ENCODE results near the gene AJAP1. TPM values are rescaled to one million over a fixed set of nuclear protein-coding genes. Genes with fewer than 3 reads are reported as not detected.

AJAP1 gene
- total RNA-seq, 2 experiments from 2014 or later, result not detected

- ChIA-PET CTCF (no interaction called here), POLR2A (no interaction called here)
- Mint-ChIP-seq H3K4me3 (no peak overlapping the region), H3K9me3 (ENCODE audit: insufficient read depth) (no peaks in the 10 kb centered on the region), H3K27me3 (ENCODE audit: low read depth) (no peaks in the 10 kb centered on the region), H3K36me3 (ENCODE audit: low read depth) (no peaks in the 10 kb centered on the region), H3K27ac (no peak overlapping the region), H3K4me1 (ENCODE audit: low read depth) (no peaks in the 10 kb centered on the region)
- DNase-seq (no peak), ATAC-seq (no peak)
These were observed 32.8 kb upstream of the AJAP1 start for GRCh38 chr1:4621646-4622045.

DNA sequence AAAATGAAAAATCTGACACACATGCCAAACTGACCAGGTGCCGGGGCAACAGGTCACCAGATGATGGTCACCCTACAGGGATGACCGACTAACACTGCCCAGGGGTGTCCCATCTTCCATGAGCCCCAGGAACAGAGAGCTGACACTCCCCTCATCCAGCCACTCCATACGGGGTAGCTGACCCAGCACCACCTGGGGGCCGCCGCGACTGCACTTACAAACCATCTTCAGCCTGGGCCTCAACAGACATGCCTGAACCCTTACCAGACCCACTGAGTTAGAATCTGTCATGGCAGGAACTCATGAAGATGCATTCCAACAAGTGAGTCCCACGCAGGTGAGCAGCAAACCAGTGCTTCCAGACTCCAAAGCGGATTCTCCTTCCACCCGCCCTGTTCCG lies 31.6 kb upstream of the AJAP1 start:
- no peak overlapping the region for H3K4me3 Mint-ChIP-seq
- DNase-seq, result no peak
- CTCF ChIA-PET, result no interaction called here
- POLR2A ChIA-PET, result interaction anchor here (0.9 kb wide), 1 partner anchor 684 kb away, joined by 3 read pairs; no protein-coding TSS in a partner anchor
- H3K36me3 Mint-ChIP-seq (ENCODE audit: low read depth), result no peaks in the 10 kb centered on the region
- H3K4me1 Mint-ChIP-seq (ENCODE audit: low read depth), result no peaks in the 10 kb centered on the region
- H3K27ac Mint-ChIP-seq, result no peak overlapping the region
- no peaks in the 10 kb centered on the region for H3K9me3 Mint-ChIP-seq (ENCODE audit: insufficient read depth)
- no peak for ATAC-seq
- no peaks in the 10 kb centered on the region for H3K27me3 Mint-ChIP-seq (ENCODE audit: low read depth)

GRCh38 chr1:4624141-4624715 lies 30.2 kb upstream of the AJAP1 start:
- no peak for DNase-seq
- Mint-ChIP-seq H3K9me3 (ENCODE audit: insufficient read depth) (no peaks in the 10 kb centered on the region), H3K4me1 (ENCODE audit: low read depth) (no peaks in the 10 kb centered on the region), H3K36me3 (ENCODE audit: low read depth) (no peaks in the 10 kb centered on the region), H3K4me3 (no peak overlapping the region), H3K27ac (no peak overlapping the region), H3K27me3 (ENCODE audit: low read depth) (no peaks in the 10 kb centered on the region)
- CTCF ChIA-PET, result no interaction called here
- ATAC-seq, result no peak
- POLR2A ChIA-PET, result no interaction called here

- no peak for DNase-seq
- Mint-ChIP-seq H3K27ac (no peak overlapping the region), H3K4me3 (no peak overlapping the region), H3K9me3 (ENCODE audit: insufficient read depth) (no peaks in the 10 kb centered on the region), H3K27me3 (ENCODE audit: low read depth) (no peaks in the 10 kb centered on the region), H3K36me3 (ENCODE audit: low read depth) (no peaks in the 10 kb centered on the region), H3K4me1 (ENCODE audit: low read depth) (no peaks in the 10 kb centered on the region)
- no peak for ATAC-seq
- CTCF ChIA-PET, result interaction anchor here (1.0 kb wide), 1 partner anchor 40 kb away, joined by 3 read pairs; no protein-coding TSS in a partner anchor
- POLR2A ChIA-PET, result no interaction called here
These were observed 29.6 kb upstream of the AJAP1 start for GRCh38 chr1:4624801-4625200.

- Mint-ChIP-seq H3K36me3 (ENCODE audit: low read depth) (no peaks in the 10 kb centered on the region), H3K27me3 (ENCODE audit: low read depth) (no peaks in the 10 kb centered on the region), H3K4me3 (no peak overlapping the region), H3K9me3 (ENCODE audit: insufficient read depth) (no peaks in the 10 kb centered on the region), H3K27ac (no peak overlapping the region), H3K4me1 (ENCODE audit: low read depth) (no peaks in the 10 kb centered on the region)
- ChIA-PET CTCF (interaction anchor here (1.0 kb wide), 1 partner anchor 41 kb away, joined by 3 read pairs; no protein-coding TSS in a partner anchor), POLR2A (no interaction called here)
- DNase-seq, result no peak
- no peak for ATAC-seq
These were observed 28.3 kb upstream of the AJAP1 start for GRCh38 chr1:4626061-4626460.

DNA sequence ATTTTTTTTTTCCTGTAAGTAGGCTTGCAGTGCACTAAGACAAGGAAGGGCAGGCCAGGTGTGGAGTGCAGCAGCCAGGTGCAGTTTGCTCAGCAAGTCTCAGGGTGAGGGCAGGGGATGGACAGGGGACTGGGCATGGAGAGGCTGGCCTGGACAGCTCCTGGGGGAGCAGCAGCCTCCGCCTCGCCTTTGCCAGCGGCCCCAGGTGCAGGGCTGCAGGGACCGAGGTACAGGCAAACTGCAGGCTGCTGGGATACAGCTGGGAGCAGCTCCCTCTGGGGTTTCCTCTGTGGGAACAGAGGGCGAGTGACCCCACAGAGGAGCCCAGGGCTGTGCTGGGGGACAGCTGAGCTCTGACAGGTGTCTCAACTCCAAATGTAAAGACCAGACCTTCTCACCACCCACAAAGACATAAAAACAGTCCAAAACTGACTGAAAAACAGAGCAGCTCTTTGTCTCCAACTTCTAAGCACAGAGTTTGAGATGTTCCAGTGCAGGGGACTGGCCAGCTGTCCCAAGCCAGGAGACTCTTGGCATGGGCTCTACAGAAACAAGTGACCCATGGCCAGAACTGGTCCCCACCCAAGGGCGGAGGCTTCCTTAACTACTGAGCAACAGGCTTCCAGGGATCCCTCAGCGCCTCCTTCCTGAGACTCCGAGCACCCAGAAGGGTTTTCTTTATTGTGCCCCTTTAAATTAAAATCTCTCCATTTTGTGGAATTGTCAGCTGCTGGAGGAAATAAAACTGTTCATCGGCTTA lies 27.7 kb upstream of the AJAP1 start:
- no peaks in the 10 kb centered on the region for H3K4me1 Mint-ChIP-seq (ENCODE audit: low read depth)
- CTCF ChIA-PET, result no interaction called here
- POLR2A ChIA-PET, result no interaction called here
- no peaks in the 10 kb centered on the region for H3K36me3 Mint-ChIP-seq (ENCODE audit: low read depth)
- no peak overlapping the region for H3K27ac Mint-ChIP-seq
- H3K27me3 Mint-ChIP-seq (ENCODE audit: low read depth), result no peaks in the 10 kb centered on the region
- ATAC-seq (no peak), DNase-seq (no peak)
- H3K4me3 Mint-ChIP-seq, result no peak overlapping the region
- no peaks in the 10 kb centered on the region for H3K9me3 Mint-ChIP-seq (ENCODE audit: insufficient read depth)

DNA sequence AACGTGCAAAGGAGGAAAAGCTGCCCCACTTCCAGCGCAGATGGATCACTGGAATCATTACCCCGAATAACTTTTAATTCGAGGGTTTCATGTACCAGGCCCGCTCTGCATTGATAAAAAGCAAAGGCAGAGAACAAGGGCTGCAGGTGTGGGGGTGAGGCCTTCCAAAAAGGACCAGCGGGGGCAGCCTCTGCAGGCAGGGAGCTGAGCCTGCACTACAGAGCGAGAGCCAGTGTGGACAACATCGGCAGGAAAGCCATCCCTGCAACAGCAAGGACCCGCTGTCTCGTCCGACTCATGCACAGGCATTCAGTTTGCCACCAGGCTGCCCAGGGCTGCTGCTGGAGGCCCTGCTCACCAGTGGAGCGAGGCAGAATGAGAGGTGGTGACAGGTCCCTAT lies 27.1 kb upstream of the AJAP1 start:
- CTCF ChIA-PET, result no interaction called here
- Mint-ChIP-seq H3K36me3 (ENCODE audit: low read depth) (no peaks in the 10 kb centered on the region), H3K4me3 (no peak overlapping the region), H3K27me3 (ENCODE audit: low read depth) (no peaks in the 10 kb centered on the region), H3K4me1 (ENCODE audit: low read depth) (no peaks in the 10 kb centered on the region), H3K9me3 (ENCODE audit: insufficient read depth) (no peaks in the 10 kb centered on the region), H3K27ac (no peak overlapping the region)
- POLR2A ChIA-PET, result no interaction called here
- DNase-seq (no peak), ATAC-seq (no peak)

GRCh38 chr1:4628992-4629391 lies 25.4 kb upstream of the AJAP1 start:
- no peaks in the 10 kb centered on the region for H3K4me1 Mint-ChIP-seq (ENCODE audit: low read depth)
- no peaks in the 10 kb centered on the region for H3K9me3 Mint-ChIP-seq (ENCODE audit: insufficient read depth)
- no peak overlapping the region for H3K27ac Mint-ChIP-seq
- ATAC-seq, result no peak
- POLR2A ChIA-PET, result no interaction called here
- no peaks in the 10 kb centered on the region for H3K36me3 Mint-ChIP-seq (ENCODE audit: low read depth)
- no peak for DNase-seq
- H3K27me3 Mint-ChIP-seq (ENCODE audit: low read depth), result no peaks in the 10 kb centered on the region
- CTCF ChIA-PET, result no interaction called here
- no peak overlapping the region for H3K4me3 Mint-ChIP-seq

DNA sequence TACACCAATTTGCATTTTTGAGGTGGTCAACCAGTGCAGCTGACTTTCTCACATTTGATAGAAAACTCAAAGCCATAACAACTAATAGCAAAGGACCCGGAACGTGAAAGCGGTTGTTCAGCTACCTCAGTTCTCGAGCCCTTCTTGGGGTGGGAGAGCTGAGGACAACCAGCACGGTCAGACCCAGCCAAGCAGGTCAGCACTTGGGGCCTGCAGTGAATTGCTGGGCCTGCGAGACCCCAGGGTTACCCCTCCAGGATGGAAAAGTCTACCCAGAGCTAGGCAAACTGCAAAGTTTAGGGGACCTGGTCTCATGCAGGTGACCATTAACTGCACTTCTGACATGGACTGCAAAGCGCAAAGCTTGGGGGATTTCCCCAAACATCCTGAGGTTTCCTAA lies 23.8 kb upstream of the AJAP1 start:
- Mint-ChIP-seq H3K27me3 (ENCODE audit: low read depth) (no peaks in the 10 kb centered on the region), H3K36me3 (ENCODE audit: low read depth) (no peaks in the 10 kb centered on the region), H3K27ac (no peak overlapping the region), H3K4me3 (no peak overlapping the region), H3K4me1 (ENCODE audit: low read depth) (no peaks in the 10 kb centered on the region), H3K9me3 (ENCODE audit: insufficient read depth) (no peaks in the 10 kb centered on the region)
- no peak for DNase-seq
- ChIA-PET POLR2A (no interaction called here), CTCF (no interaction called here)
- ATAC-seq, result no peak

DNA sequence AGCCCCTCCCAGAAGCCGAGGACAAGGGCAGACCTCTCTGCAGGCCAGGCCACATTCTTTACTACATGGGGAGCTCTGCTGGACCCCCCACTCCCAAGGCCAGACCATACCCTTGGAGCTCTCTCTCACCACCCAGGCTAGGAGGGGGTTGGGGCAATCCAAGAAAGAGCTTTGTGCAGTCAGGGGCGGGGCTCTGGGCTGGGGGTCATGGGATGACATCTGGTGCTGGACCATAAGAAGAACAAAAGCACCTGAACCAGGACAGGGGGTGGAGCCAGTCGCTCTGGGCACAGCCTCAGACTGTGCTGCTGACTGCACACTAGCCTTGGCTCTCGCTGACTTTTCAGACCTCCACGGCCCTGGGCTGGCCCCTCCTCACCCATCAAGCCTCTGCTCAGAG lies 23.1 kb upstream of the AJAP1 start:
- H3K27ac Mint-ChIP-seq, result no peak overlapping the region
- no peaks in the 10 kb centered on the region for H3K4me1 Mint-ChIP-seq (ENCODE audit: low read depth)
- H3K36me3 Mint-ChIP-seq (ENCODE audit: low read depth), result no peaks in the 10 kb centered on the region
- ChIA-PET POLR2A (no interaction called here), CTCF (no interaction called here)
- H3K9me3 Mint-ChIP-seq (ENCODE audit: insufficient read depth), result no peaks in the 10 kb centered on the region
- H3K27me3 Mint-ChIP-seq (ENCODE audit: low read depth), result no peaks in the 10 kb centered on the region
- no peak overlapping the region for H3K4me3 Mint-ChIP-seq
- DNase-seq (no peak), ATAC-seq (no peak)

- CTCF ChIA-PET, result no interaction called here
- no peak for DNase-seq
- ATAC-seq, result no peak
- Mint-ChIP-seq H3K4me1 (ENCODE audit: low read depth) (no peaks in the 10 kb centered on the region), H3K4me3 (no peak overlapping the region), H3K27ac (no peak overlapping the region), H3K36me3 (ENCODE audit: low read depth) (no peaks in the 10 kb centered on the region), H3K9me3 (ENCODE audit: insufficient read depth) (no peaks in the 10 kb centered on the region), H3K27me3 (ENCODE audit: low read depth) (peaks cover 2% of the 10 kb centered on the region)
- POLR2A ChIA-PET, result no interaction called here
These were observed 21.1 kb upstream of the AJAP1 start for GRCh38 chr1:4633346-4633745.

DNA sequence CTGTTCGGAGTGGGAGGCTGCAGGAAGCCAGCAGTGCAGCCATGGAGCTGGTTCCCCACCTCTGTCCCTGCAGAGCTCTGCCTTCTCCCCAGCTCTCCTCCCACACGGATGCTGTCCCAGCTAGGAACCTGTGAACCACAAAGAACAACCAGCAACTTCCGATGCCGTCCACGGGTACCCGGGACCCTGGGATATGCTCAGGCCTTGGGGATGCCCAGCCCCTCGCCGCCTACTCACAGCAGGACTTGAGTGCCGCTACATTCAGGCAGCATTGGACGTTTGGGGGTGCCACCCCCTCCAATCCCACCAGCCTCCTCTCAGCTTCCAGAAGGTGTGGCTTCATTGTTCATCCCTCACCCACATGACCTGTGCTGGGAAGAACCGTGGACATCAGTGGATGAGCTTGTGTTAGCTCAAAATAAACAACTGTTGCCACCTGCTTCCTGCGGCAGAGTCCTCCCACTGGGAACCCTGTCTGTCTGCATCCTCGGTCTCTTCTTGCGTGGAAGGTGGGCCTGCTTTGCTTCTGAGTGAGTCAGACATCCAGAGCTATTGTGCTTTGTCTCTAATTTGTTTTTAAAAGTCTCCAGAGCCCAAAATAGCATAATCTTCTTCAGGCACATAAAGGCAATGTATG lies 20.1 kb upstream of the AJAP1 start:
- Mint-ChIP-seq H3K27me3 (ENCODE audit: low read depth) (peaks cover 2% of the 10 kb centered on the region), H3K9me3 (ENCODE audit: insufficient read depth) (no peaks in the 10 kb centered on the region), H3K36me3 (ENCODE audit: low read depth) (no peaks in the 10 kb centered on the region), H3K27ac (no peak overlapping the region), H3K4me3 (no peak overlapping the region), H3K4me1 (ENCODE audit: low read depth) (no peaks in the 10 kb centered on the region)
- DNase-seq, result no peak
- ChIA-PET CTCF (no interaction called here), POLR2A (no interaction called here)
- no peak for ATAC-seq

Data from activated CD8-positive, alpha-beta T cell treated with anti-CD3 and anti-CD28 coated beads, Interleukin-2, amount 10 ng/mL, durations not matched to agents 7 days and 5 days (primary cell).